Kidney (tissue), 14 donors: ENCODE data around the gene FGF12. TPM values are rescaled to one million over a fixed set of nuclear protein-coding genes. Genes with fewer than 3 reads are reported as not detected.

Experiments used
- DNase-seq, 5 donors: peaks; one replicate each; pipeline ENCODE4 v3.0.0-alpha.2; 2013 to 2020
- FAIRE-seq: peaks from 2 replicates; lab custom pipeline; 2012; peaks lifted over from hg19 to GRCh38; lab: Jason Lieb, UNC
- H3K27ac ChIP-seq, 2 donors: one replicate each; pipeline ENCODE4 v1.7.0; 2013; ENCODE audit warnings: low read depth in 2 of 2, low read length in 2 of 2, inconsistent platforms in 1 of 2
- H3K27me3 ChIP-seq: one replicate; pipeline ENCODE4 v1.7.1; 2013; ENCODE audit warnings: low read length, inconsistent platforms; ENCODE audit not compliant: control insufficient read depth, insufficient read depth
- H3K36me3 ChIP-seq, 3 donors: one replicate each; pipeline versions ENCODE4 v1.7.0 to v1.7.1; 2013; ENCODE audit warnings: low read length in 3 of 3, control low read depth in 1 of 3, inconsistent platforms in 1 of 3; ENCODE audit not compliant: insufficient read depth in 3 of 3, control insufficient read depth in 2 of 3
- H3K4me1 ChIP-seq, 3 donors: one replicate each; pipeline versions ENCODE4 v1.7.0 to v1.7.1; 2013; ENCODE audit warnings: low read length in 3 of 3, inconsistent platforms in 1 of 3, low read depth in 1 of 3; ENCODE audit not compliant: control insufficient read depth in 2 of 3, insufficient read depth in 2 of 3
- H3K4me3 ChIP-seq, 3 donors: one replicate each; pipeline versions ENCODE4 v1.7.0 to v1.8.1; 2013; ENCODE audit warnings: low read length in 3 of 3, control low read depth in 1 of 3, inconsistent platforms in 1 of 3
- H3K9ac ChIP-seq, 3 donors: one replicate each; pipeline versions ENCODE4 v1.7.0 to v1.7.1; 2013; ENCODE audit warnings: low read length in 3 of 3, control low read depth in 1 of 3, inconsistent platforms in 1 of 3
- H3K9me3 ChIP-seq, 3 donors: one replicate each; pipeline versions ENCODE4 v1.7.0 to v1.7.1; 2013; ENCODE audit warnings: low read length in 3 of 3, control low read depth in 1 of 3, inconsistent platforms in 1 of 3; ENCODE audit not compliant: control insufficient read depth in 2 of 3, insufficient read depth in 1 of 3
- intact Hi-C: fragments of 100-400 bp; cut with DNase I; formaldehyde crosslinking; loops from one replicate; pipeline ENCODE4 v1.11.1; 2022
- polyA plus RNA-seq: library from polyadenylated mRNA; stranded (reverse); fragments of 350-450 nt; fragmentation: Illumina TruSeq; extraction: RNeasy Lipid Tissue Mini Kit (QIAGEN cat#74804); gene quantifications from one replicate; pipeline ENCODE4 v1.2.3, GENCODE V29; 2014; ENCODE audit warnings: low read depth, low replicate concordance; ENCODE audit not compliant: insufficient read depth
- total RNA-seq: library from RNA; stranded (reverse); fragmentation: NEBNext Ultra II Directional; extraction: Animal tissue kit (Norgen Biotek cat#: 25700); gene quantifications from one replicate; pipeline ENCODE4 v1.2.1, GENCODE V29; 2021
- TF ChIP-seq, protein P1 (sequence below): IDR thresholded peaks from 3 replicates; pipeline ENCODE4 v1.5.1; 2012; ENCODE audit warnings: mild to moderate bottlenecking, moderate library complexity, borderline replicate concordance; ENCODE audit not compliant: insufficient read depth; ENCODE audit errors: extremely low read depth
- donor health status: control.
- donor health status: control.
- donor health status: control.
- donor health status: control.
- donor health status: control.
- donor health status: DM: yes; HTN: yes; CAD: no.
- donor health status: Normal renal cell carcinoma (clear cell type).

Gene FGF12
- total and polyA plus RNA-seq, 2 donors from 2014 or later: 1.8 to 3.7 TPM

DNA sequence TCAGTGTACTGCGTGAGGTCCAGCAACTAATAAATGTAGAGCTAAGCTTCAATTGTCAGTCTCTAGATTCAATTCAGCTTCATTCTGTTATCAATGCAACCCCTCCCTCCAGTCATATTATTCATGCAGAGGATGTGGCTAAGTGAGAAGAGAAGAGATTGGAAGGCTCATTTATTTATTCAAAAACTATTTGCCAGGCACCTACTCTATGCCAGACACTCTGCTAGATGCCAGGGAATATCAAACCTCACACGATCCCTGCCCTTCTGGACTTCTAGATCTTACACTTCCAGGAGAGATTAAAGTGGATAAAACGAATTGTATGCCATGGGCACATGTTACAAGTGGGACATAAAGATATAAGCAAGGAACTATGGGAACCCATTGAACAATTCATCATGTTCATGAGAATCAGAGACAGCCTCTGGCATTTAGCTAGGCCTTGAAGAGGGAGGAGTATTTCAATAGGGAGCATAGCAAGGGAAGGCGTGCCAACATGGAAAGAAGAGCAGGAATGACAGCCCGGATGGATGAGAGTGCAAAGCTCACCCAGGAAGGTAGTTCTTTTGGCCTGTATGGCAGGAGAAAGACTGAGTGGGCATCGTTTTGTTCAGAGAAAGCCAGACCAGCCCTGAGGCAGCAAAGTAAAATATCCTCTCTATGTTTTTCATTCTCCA, 75.4 kb downstream of the FGF12 start:
- intact Hi-C loops: no loop called here
- Histone ChIP-seq H3K36me3 (no peaks in the 10 kb centered on the region), H3K9ac (no peak overlapping the region), H3K4me3 (no peak overlapping the region), H3K27ac (no peak overlapping the region), H3K4me1 (no peaks in the 10 kb centered on the region), H3K9me3 (no peaks in the 10 kb centered on the region), H3K27me3 (no peaks in the 10 kb centered on the region)
- DNase-seq: no peak
- TF ChIP-seq, protein P1, sequence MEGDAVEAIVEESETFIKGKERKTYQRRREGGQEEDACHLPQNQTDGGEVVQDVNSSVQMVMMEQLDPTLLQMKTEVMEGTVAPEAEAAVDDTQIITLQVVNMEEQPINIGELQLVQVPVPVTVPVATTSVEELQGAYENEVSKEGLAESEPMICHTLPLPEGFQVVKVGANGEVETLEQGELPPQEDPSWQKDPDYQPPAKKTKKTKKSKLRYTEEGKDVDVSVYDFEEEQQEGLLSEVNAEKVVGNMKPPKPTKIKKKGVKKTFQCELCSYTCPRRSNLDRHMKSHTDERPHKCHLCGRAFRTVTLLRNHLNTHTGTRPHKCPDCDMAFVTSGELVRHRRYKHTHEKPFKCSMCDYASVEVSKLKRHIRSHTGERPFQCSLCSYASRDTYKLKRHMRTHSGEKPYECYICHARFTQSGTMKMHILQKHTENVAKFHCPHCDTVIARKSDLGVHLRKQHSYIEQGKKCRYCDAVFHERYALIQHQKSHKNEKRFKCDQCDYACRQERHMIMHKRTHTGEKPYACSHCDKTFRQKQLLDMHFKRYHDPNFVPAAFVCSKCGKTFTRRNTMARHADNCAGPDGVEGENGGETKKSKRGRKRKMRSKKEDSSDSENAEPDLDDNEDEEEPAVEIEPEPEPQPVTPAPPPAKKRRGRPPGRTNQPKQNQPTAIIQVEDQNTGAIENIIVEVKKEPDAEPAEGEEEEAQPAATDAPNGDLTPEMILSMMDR: no peak
- no peak for FAIRE-seq

DNA sequence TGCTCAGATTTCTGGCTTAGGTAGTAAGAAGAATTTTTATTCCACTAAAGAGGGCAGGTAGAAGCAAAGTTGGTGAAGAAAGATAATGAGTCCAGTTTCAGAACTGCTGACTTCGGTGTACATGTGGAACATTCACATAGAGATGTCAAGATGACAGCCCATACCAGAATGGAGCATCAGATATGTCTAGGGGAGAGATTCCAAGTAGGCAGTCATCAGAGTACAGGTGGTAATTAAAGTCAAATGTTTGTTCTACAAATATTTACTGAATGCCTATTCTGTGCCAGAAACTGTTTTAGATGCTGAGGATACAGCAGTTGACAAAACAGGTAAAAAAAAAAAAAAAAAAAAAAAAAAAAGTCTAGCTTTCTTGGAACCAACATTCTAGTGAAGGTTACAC, 81.9 kb downstream of the FGF12 start:
- no peak overlapping the region for H3K27ac ChIP-seq
- intact Hi-C loops: no loop called here
- no peak for FAIRE-seq

DNA sequence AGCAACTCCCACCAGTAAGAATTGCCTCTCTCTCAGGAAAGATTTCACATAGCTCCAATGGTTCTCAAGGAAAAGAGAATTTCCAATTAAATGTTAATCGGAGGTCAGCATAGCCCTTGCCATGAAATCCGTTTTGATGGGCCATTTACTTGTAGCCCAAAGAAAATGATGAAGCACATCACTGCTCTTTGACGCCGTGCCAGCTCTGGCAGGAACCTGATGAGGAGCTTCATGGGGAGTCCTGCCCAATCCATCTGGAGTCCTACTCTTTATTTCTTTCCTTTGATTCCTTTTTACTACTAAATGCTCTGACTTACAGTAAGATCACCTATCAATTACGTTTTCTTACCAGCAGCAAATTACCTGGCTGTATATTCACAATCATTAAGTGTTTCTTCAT, 84.7 kb downstream of the FGF12 start:
- no peak for FAIRE-seq
- H3K27ac ChIP-seq: no peak overlapping the region

More for the DNA sequence above, 81.9 kb downstream of the FGF12 start:
- no peaks in the 10 kb centered on the region for H3K27me3 ChIP-seq
- no peaks in the 10 kb centered on the region for H3K9me3 ChIP-seq
- no peak overlapping the region for H3K4me3 ChIP-seq
- H3K4me1 ChIP-seq: no peaks in the 10 kb centered on the region
- TF ChIP-seq, protein P1: no peak
- no peak overlapping the region for H3K9ac ChIP-seq
- no peak for DNase-seq
- no peaks in the 10 kb centered on the region for H3K36me3 ChIP-seq

More for the DNA sequence above, 84.7 kb downstream of the FGF12 start:
- TF ChIP-seq, protein P1: no peak
- DNase-seq: no peak
- Histone ChIP-seq H3K9ac (no peak overlapping the region), H3K4me1 (no peaks in the 10 kb centered on the region), H3K27me3 (no peaks in the 10 kb centered on the region), H3K9me3 (no peaks in the 10 kb centered on the region), H3K4me3 (no peak overlapping the region), H3K36me3 (no peaks in the 10 kb centered on the region)
- intact Hi-C loops: no loop called here
